Parathyroid adenoma (tissue), 2 donors: ENCODE measurements around the gene CD3E.
A peak's percentile ranks its signal among the peaks of the same experiment; 100 is the strongest.

Experiments
- H2AFZ ChIP-seq: fragments of 300-600 bp; sonication (generic); one replicate; pipeline ENCODE4 v1.7.0; 2017; ENCODE audit warnings: antibody characterized with exemption, mild to moderate bottlenecking
- H3K27ac ChIP-seq: fragments of 300-600 bp; sonication (generic); one replicate; pipeline ENCODE4 v1.7.0; 2017
- H3K27me3 ChIP-seq: fragments of 300-600 bp; sonication (generic); one replicate; pipeline ENCODE4 v1.7.0; 2017; ENCODE audit warnings: low read length; ENCODE audit not compliant: control insufficient read depth, insufficient read depth
- H3K36me3 ChIP-seq: fragments of 300-600 bp; sonication (generic); one replicate; pipeline ENCODE4 v1.7.0; 2017; ENCODE audit warnings: low read length; ENCODE audit not compliant: control insufficient read depth, insufficient read depth
- H3K4me1 ChIP-seq: fragments of 300-600 bp; sonication (generic); one replicate; pipeline ENCODE4 v1.7.0; 2017; ENCODE audit warnings: control low read depth
- H3K4me2 ChIP-seq: fragments of 300-600 bp; sonication (generic); one replicate; pipeline ENCODE4 v1.7.0; 2017; ENCODE audit warnings: low read length
- H3K4me3 ChIP-seq: fragments of 300-600 bp; sonication (generic); one replicate; pipeline ENCODE4 v1.7.0; 2017; ENCODE audit warnings: low read depth, low read length
- H3K79me2 ChIP-seq: fragments of 300-600 bp; sonication (generic); one replicate; pipeline ENCODE4 v1.7.0; 2017; ENCODE audit warnings: control low read depth
- H3K9ac ChIP-seq: fragments of 300-600 bp; sonication (generic); one replicate; pipeline ENCODE4 v1.7.0; 2017; ENCODE audit warnings: mild to moderate bottlenecking
- H3K9me3 ChIP-seq: fragments of 300-600 bp; sonication (generic); one replicate; pipeline ENCODE4 v1.7.0; 2017; ENCODE audit warnings: low read length; ENCODE audit not compliant: control insufficient read depth
- TF ChIP-seq, protein P1 (sequence below): fragments of 300-600 bp; sonication (generic); IDR thresholded peaks from one replicate; pipeline ENCODE4 v1.7.0; 2017; ENCODE audit warnings: antibody characterized with exemption, mild to moderate bottlenecking
- donor health status: primary hyperparathyroidism.

The CD3E gene

DNA sequence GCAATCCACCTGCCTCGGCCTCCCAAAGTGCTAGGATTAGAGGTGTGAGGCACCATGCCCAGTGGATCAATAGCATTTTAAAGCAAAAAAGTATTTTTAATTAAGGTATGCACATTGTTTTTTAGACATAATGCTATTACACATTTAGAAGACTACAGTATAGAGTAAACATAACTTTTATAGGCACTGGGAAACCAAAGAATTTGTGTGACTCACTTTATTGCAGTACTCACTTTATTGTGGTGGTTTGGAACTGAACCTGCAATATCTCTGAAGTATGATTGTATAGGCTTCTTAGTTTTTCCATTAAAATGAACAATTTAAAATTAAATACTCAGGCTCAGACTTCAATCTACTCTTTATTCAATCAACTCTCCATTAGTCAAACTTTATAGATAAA, 17.5 kb upstream of the CD3E start:
- H3K4me3 ChIP-seq, result no peak overlapping the region
- no peak overlapping the region for H2AFZ ChIP-seq
- no peaks in the 10 kb centered on the region for H3K36me3 ChIP-seq
- no peaks in the 10 kb centered on the region for H3K79me2 ChIP-seq
- TF ChIP-seq, protein P1, sequence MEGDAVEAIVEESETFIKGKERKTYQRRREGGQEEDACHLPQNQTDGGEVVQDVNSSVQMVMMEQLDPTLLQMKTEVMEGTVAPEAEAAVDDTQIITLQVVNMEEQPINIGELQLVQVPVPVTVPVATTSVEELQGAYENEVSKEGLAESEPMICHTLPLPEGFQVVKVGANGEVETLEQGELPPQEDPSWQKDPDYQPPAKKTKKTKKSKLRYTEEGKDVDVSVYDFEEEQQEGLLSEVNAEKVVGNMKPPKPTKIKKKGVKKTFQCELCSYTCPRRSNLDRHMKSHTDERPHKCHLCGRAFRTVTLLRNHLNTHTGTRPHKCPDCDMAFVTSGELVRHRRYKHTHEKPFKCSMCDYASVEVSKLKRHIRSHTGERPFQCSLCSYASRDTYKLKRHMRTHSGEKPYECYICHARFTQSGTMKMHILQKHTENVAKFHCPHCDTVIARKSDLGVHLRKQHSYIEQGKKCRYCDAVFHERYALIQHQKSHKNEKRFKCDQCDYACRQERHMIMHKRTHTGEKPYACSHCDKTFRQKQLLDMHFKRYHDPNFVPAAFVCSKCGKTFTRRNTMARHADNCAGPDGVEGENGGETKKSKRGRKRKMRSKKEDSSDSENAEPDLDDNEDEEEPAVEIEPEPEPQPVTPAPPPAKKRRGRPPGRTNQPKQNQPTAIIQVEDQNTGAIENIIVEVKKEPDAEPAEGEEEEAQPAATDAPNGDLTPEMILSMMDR, result no peak
- no peaks in the 10 kb centered on the region for H3K4me1 ChIP-seq
- H3K27me3 ChIP-seq, result no peaks in the 10 kb centered on the region
- H3K4me2 ChIP-seq, result no peak overlapping the region
- no peak overlapping the region for H3K27ac ChIP-seq
- H3K9ac ChIP-seq, result no peak overlapping the region
- H3K9me3 ChIP-seq, result no peaks in the 10 kb centered on the region

DNA sequence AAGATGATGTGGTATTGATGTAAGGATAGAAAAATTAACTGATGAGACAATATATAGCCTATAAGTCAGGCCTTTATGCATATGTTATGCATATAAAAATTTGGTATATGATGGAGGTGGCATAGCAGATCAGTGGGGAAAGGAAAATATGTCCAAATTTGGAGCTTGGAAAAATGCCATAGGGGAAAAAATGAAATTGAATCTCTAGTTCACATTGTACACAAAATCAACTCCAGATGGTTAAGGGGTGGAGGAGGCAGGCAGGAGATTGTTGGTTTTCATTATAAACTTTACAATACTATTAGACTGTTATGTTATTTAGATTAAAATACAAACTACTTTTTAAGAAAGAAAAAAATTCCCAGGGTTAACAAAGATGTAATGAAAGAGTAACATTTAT, 15.1 kb upstream of the CD3E start:
- Histone ChIP-seq H3K27me3 (no peaks in the 10 kb centered on the region), H3K4me2 (no peak overlapping the region)

DNA sequence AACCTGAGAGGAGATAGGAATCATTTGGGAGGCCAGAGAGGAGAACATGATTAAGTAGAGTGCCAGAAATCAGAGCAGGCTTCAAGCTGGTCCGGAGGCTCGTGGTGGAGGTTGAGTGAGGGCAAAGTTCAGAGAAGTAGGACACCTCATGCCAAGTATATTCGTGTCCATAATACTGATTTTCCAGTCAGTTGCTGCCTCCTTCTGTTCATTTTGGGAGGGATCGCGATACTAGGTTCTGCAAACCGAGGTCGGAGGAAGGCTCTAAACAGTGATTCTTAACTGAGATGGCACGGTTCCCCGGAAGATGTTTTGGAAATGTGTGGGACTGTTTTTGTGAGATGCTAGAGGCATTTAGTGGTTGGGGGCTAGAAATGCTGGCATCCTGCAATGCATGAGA, 13.6 kb upstream of the CD3E start:
- TF ChIP-seq, protein P1, result peak; percentile 42
- Histone ChIP-seq H3K27me3 (no peaks in the 10 kb centered on the region), H3K79me2 (no peaks in the 10 kb centered on the region), H3K27ac (no peak overlapping the region), H3K4me2 (no peak overlapping the region), H3K4me3 (no peak overlapping the region), H3K4me1 (no peaks in the 10 kb centered on the region), H3K9ac (no peak overlapping the region), H3K9me3 (no peaks in the 10 kb centered on the region), H3K36me3 (no peaks in the 10 kb centered on the region), H2AFZ (no peak overlapping the region)

More for the DNA sequence above, 15.1 kb upstream of the CD3E start:
- H3K79me2 ChIP-seq, result no peaks in the 10 kb centered on the region
- H2AFZ ChIP-seq, result no peak overlapping the region
- no peak overlapping the region for H3K4me3 ChIP-seq
- TF ChIP-seq, protein P1, result no peak
- H3K9me3 ChIP-seq, result no peaks in the 10 kb centered on the region
- no peak overlapping the region for H3K9ac ChIP-seq
- H3K36me3 ChIP-seq, result no peaks in the 10 kb centered on the region
- no peak overlapping the region for H3K27ac ChIP-seq
- H3K4me1 ChIP-seq, result no peaks in the 10 kb centered on the region

DNA sequence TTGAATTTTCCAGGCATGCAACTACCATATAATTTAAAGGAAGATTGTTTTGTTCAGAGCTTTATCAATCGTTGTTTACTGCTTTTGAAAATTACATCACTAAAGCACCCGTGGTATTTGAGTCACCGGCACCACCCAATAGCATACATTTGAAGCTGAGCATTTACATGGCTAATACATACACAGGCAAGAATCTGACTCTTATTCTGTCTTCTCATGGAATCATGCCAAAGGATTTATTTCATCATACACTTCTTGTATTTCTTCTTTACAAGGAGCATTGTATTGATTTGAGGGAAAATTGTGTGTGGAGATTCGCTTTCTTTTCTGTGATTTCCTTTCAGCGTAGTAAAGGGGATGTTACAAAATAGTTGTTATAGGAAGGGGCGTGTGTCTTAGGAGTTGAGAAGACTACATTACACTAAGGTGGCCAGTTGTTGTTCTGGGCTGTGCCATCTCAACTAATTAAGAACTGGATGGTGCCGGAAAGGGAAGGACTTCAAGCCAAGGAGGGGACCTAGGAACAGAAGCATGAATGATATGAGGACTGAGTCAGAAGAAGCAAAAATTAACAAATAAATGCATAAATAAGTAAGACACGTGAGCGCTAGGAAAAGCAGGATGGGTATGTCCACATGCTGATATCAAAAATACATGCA, 12.9 kb upstream of the CD3E start:
- no peaks in the 10 kb centered on the region for H3K36me3 ChIP-seq
- no peak overlapping the region for H3K4me3 ChIP-seq
- no peaks in the 10 kb centered on the region for H3K4me1 ChIP-seq

More for the DNA sequence above, 12.9 kb upstream of the CD3E start:
- Histone ChIP-seq H3K27ac (no peak overlapping the region), H3K79me2 (no peaks in the 10 kb centered on the region), H3K27me3 (no peaks in the 10 kb centered on the region), H3K4me2 (no peak overlapping the region), H3K9ac (no peak overlapping the region), H3K9me3 (no peaks in the 10 kb centered on the region), H2AFZ (no peak overlapping the region)
- TF ChIP-seq, protein P1, result no peak
